Measurements from ENCODE around the gene ZNF559. TPM values are rescaled to one million over a fixed set of nuclear protein-coding genes. Genes with fewer than 3 reads are reported as not detected.
"Not testable (repeated sequence)": the region's sequence is repeated elsewhere in the genome, so short reads cannot be mapped to it uniquely, and the experiment has no call there.

The ZNF559 gene
- 10 to 100 TPM in 1 of 2 donors, 1 to 10 TPM in 1; 3.9 to 14.3 TPM for total RNA-seq

- peak; percentile 99 for ATAC-seq (replicated peaks)
- H3K4me3 Mint-ChIP-seq, result peak within 1 kb of the TSS; percentile 89
- H3K4me1 Mint-ChIP-seq, result peaks cover 8% of the 10 kb centered on the region
- H3K36me3 Mint-ChIP-seq (ENCODE audit: low read depth), result peaks cover 45% of the 10 kb centered on the region
- H3K27ac Mint-ChIP-seq, result peak within 1 kb of the TSS; percentile 93
- no peaks in the 10 kb centered on the region for H3K27me3 Mint-ChIP-seq
- H3K9me3 Mint-ChIP-seq, result no peaks in the 10 kb centered on the region
Measured at GRCh38 chr19:9323919-9324583, at the start of gene ZNF559. ZNF559 (plus strand) TSS chr19:9324179; CDS start chr19:9338550, 14,371 bp downstream.

GRCh38 chr19:9283485-9283884, 40.5 kb upstream of the ZNF559 start:
- H3K4me3 Mint-ChIP-seq, H3K27ac Mint-ChIP-seq: not testable (repeated sequence)
- H3K9me3 Mint-ChIP-seq, result peaks cover 24% of the 10 kb centered on the region

GRCh38 chr19:9289231-9289884, 34.6 kb upstream of the ZNF559 start:
- Mint-ChIP-seq H3K4me1 (no peaks in the 10 kb centered on the region), H3K9me3 (peaks cover 25% of the 10 kb centered on the region)
- no peak for ATAC-seq (replicated peaks)

More at GRCh38 chr19:9283485-9283884, 40.5 kb upstream of the ZNF559 start:
- not testable (repeated sequence) for H3K4me1 Mint-ChIP-seq; H3K36me3 Mint-ChIP-seq (ENCODE audit: low read depth); H3K27me3 Mint-ChIP-seq; ATAC-seq (replicated peaks)

GRCh38 chr19:9295411-9295849, 28.5 kb upstream of the ZNF559 start:
- no peak overlapping the region for H3K27ac Mint-ChIP-seq
- H3K9me3 Mint-ChIP-seq, result peaks cover 33% of the 10 kb centered on the region
- H3K4me3 Mint-ChIP-seq, result no peak overlapping the region
- no peak for ATAC-seq (replicated peaks)
- peaks cover 82% of the 10 kb centered on the region for H3K36me3 Mint-ChIP-seq (ENCODE audit: low read depth)
- H3K4me1 Mint-ChIP-seq, result no peaks in the 10 kb centered on the region
- no peaks in the 10 kb centered on the region for H3K27me3 Mint-ChIP-seq

More at GRCh38 chr19:9289231-9289884, 34.6 kb upstream of the ZNF559 start:
- H3K27ac Mint-ChIP-seq, result no peak overlapping the region
- no peaks in the 10 kb centered on the region for H3K27me3 Mint-ChIP-seq
- peaks cover 45% of the 10 kb centered on the region for H3K36me3 Mint-ChIP-seq (ENCODE audit: low read depth)
- H3K4me3 Mint-ChIP-seq, result no peak overlapping the region

- H3K27ac Mint-ChIP-seq, result no peak overlapping the region
- H3K4me3 Mint-ChIP-seq, result no peak overlapping the region
- peaks cover 40% of the 10 kb centered on the region for H3K9me3 Mint-ChIP-seq
- H3K36me3 Mint-ChIP-seq (ENCODE audit: low read depth), result peaks cover 85% of the 10 kb centered on the region
- H3K4me1 Mint-ChIP-seq, result no peaks in the 10 kb centered on the region
- no peak for ATAC-seq (replicated peaks)
- H3K27me3 Mint-ChIP-seq, result no peaks in the 10 kb centered on the region
Measured at GRCh38 chr19:9296336-9296735, 27.6 kb upstream of the ZNF559 start.

- Mint-ChIP-seq H3K4me1 (peaks cover 4% of the 10 kb centered on the region), H3K9me3 (no peaks in the 10 kb centered on the region), H3K4me3 (no peak overlapping the region), H3K27me3 (no peaks in the 10 kb centered on the region), H3K36me3 (ENCODE audit: low read depth) (peaks cover 49% of the 10 kb centered on the region), H3K27ac (no peak overlapping the region)
- no peak for ATAC-seq (replicated peaks)
Measured at GRCh38 chr19:9306443-9306842, 17.5 kb upstream of the ZNF559 start.

- Mint-ChIP-seq H3K27ac (peak overlapping the region; percentile 97), H3K36me3 (ENCODE audit: low read depth) (peaks cover 31% of the 10 kb centered on the region), H3K27me3 (no peaks in the 10 kb centered on the region), H3K9me3 (no peaks in the 10 kb centered on the region), H3K4me3 (peak overlapping the region; percentile 91), H3K4me1 (peaks cover 4% of the 10 kb centered on the region)
- no peak for ATAC-seq (replicated peaks)
Measured at GRCh38 chr19:9308091-9308770, 15.7 kb upstream of the ZNF559 start.

- Mint-ChIP-seq H3K27ac (peak within 1 kb of the TSS; percentile 97), H3K9me3 (no peaks in the 10 kb centered on the region), H3K27me3 (no peaks in the 10 kb centered on the region), H3K4me3 (peak within 1 kb of the TSS; percentile 91), H3K4me1 (peaks cover 4% of the 10 kb centered on the region), H3K36me3 (ENCODE audit: low read depth) (peaks cover 20% of the 10 kb centered on the region)
- peak; percentile 89 for ATAC-seq (replicated peaks)
Measured at GRCh38 chr19:9309139-9309973, 14.6 kb upstream of the ZNF559 start, which contains the start of gene ZNF699. ZNF699 (minus strand) TSS chr19:9309838; CDS start chr19:9305119, 4,719 bp downstream.

GRCh38 chr19:9309974-9310446, 14.0 kb upstream of the ZNF559 start:
- peak overlapping the region; percentile 91 for H3K4me3 Mint-ChIP-seq
- H3K27ac Mint-ChIP-seq, result peak overlapping the region; percentile 97
- ATAC-seq (replicated peaks), result peak; percentile 83
- H3K4me1 Mint-ChIP-seq, result peaks cover 4% of the 10 kb centered on the region
- H3K27me3 Mint-ChIP-seq, result no peaks in the 10 kb centered on the region
- H3K9me3 Mint-ChIP-seq, result peaks cover 2% of the 10 kb centered on the region
- peaks cover 13% of the 10 kb centered on the region for H3K36me3 Mint-ChIP-seq (ENCODE audit: low read depth)

- Mint-ChIP-seq H3K27ac (no peak overlapping the region), H3K9me3 (peaks cover 10% of the 10 kb centered on the region), H3K4me1 (no peaks in the 10 kb centered on the region), H3K36me3 (ENCODE audit: low read depth) (peaks cover 7% of the 10 kb centered on the region), H3K4me3 (no peak overlapping the region), H3K27me3 (no peaks in the 10 kb centered on the region)
- no peak for ATAC-seq (replicated peaks)
Measured at GRCh38 chr19:9313756-9314155, 10.2 kb upstream of the ZNF559 start.

- H3K9me3 Mint-ChIP-seq, result no peaks in the 10 kb centered on the region
- no peaks in the 10 kb centered on the region for H3K27me3 Mint-ChIP-seq
- no peak overlapping the region for H3K27ac Mint-ChIP-seq
- no peak overlapping the region for H3K4me3 Mint-ChIP-seq
- H3K36me3 Mint-ChIP-seq (ENCODE audit: low read depth), result peaks cover 25% of the 10 kb centered on the region
- H3K4me1 Mint-ChIP-seq, result peaks cover 8% of the 10 kb centered on the region
- no peak for ATAC-seq (replicated peaks)
Measured at GRCh38 chr19:9321338-9321737, 2.6 kb upstream of the ZNF559 start.

GRCh38 chr19:9321756-9322155, 2.2 kb upstream of the ZNF559 start:
- not testable (repeated sequence) for H3K27ac Mint-ChIP-seq; H3K4me1 Mint-ChIP-seq; H3K4me3 Mint-ChIP-seq; H3K27me3 Mint-ChIP-seq; ATAC-seq (replicated peaks); H3K9me3 Mint-ChIP-seq
- H3K36me3 Mint-ChIP-seq (ENCODE audit: low read depth), result peaks cover 26% of the 10 kb centered on the region

- Mint-ChIP-seq H3K4me3 (peak overlapping the region; percentile 89), H3K36me3 (ENCODE audit: low read depth) (peaks cover 27% of the 10 kb centered on the region)
- not testable (repeated sequence) for H3K9me3 Mint-ChIP-seq; H3K4me1 Mint-ChIP-seq; H3K27ac Mint-ChIP-seq; ATAC-seq (replicated peaks); H3K27me3 Mint-ChIP-seq
Measured at GRCh38 chr19:9322201-9322600, 1.8 kb upstream of the ZNF559 start.

GRCh38 chr19:9323557-9323918, 441 bp upstream of the ZNF559 start:
- Mint-ChIP-seq H3K9me3 (no peaks in the 10 kb centered on the region), H3K27ac (peak overlapping the region; percentile 93), H3K36me3 (ENCODE audit: low read depth) (peaks cover 40% of the 10 kb centered on the region), H3K4me1 (peaks cover 8% of the 10 kb centered on the region), H3K27me3 (no peaks in the 10 kb centered on the region), H3K4me3 (peak overlapping the region; percentile 89)
- ATAC-seq (replicated peaks), result peak; percentile 77
